ENCODE results near the gene RNF180. TPM values are rescaled to one million over a fixed set of nuclear protein-coding genes. Genes with fewer than 3 reads are reported as not detected.

The RNF180 gene
- total RNA-seq, 4 donors from 2014 or later, result 4.9 to 11.9 (median 10.7) TPM

GRCh38 chr5:64333886-64334285, 168.2 kb downstream of the RNF180 start:
- TF ChIP-seq, protein P1, sequence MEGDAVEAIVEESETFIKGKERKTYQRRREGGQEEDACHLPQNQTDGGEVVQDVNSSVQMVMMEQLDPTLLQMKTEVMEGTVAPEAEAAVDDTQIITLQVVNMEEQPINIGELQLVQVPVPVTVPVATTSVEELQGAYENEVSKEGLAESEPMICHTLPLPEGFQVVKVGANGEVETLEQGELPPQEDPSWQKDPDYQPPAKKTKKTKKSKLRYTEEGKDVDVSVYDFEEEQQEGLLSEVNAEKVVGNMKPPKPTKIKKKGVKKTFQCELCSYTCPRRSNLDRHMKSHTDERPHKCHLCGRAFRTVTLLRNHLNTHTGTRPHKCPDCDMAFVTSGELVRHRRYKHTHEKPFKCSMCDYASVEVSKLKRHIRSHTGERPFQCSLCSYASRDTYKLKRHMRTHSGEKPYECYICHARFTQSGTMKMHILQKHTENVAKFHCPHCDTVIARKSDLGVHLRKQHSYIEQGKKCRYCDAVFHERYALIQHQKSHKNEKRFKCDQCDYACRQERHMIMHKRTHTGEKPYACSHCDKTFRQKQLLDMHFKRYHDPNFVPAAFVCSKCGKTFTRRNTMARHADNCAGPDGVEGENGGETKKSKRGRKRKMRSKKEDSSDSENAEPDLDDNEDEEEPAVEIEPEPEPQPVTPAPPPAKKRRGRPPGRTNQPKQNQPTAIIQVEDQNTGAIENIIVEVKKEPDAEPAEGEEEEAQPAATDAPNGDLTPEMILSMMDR (IDR thresholded peaks at IDR 0.05; ENCODE audit: low read depth), result no peak

- TF ChIP-seq, protein P1 (IDR thresholded peaks at IDR 0.05; ENCODE audit: low read depth), result no peak
Measured at GRCh38 chr5:64339769-64340168, 174.1 kb downstream of the RNF180 start.

DNA sequence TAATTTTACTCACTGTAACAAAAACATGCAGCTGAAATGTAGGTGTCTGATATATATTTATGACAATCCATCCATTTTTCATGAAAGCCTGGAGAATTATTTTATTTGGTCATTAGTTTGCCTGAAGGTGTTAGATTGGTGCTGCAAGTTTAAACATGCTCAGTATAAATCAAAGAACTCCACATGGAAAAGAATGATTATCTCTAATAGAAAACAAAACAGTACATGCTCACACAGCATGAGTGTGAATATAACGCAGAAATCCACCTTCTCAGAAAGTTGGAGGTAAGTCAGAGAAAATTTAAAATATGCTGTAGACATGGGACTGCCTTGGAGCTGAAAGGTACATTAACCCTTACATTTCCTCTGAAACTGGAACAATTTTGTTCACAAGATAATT, 174.7 kb downstream of the RNF180 start:
- TF ChIP-seq, protein P1 (IDR thresholded peaks at IDR 0.05; ENCODE audit: low read depth), result no peak

- TF ChIP-seq, protein P1 (IDR thresholded peaks at IDR 0.05; ENCODE audit: low read depth), result no peak
Measured at GRCh38 chr5:64341340-64341739, 175.7 kb downstream of the RNF180 start.

- TF ChIP-seq, protein P1 (IDR thresholded peaks at IDR 0.05; ENCODE audit: low read depth), result no peak
Measured at GRCh38 chr5:64344501-64344900, 178.9 kb downstream of the RNF180 start.

GRCh38 chr5:64347309-64347708, 181.7 kb downstream of the RNF180 start:
- TF ChIP-seq, protein P1 (IDR thresholded peaks at IDR 0.05; ENCODE audit: low read depth), result no peak

DNA sequence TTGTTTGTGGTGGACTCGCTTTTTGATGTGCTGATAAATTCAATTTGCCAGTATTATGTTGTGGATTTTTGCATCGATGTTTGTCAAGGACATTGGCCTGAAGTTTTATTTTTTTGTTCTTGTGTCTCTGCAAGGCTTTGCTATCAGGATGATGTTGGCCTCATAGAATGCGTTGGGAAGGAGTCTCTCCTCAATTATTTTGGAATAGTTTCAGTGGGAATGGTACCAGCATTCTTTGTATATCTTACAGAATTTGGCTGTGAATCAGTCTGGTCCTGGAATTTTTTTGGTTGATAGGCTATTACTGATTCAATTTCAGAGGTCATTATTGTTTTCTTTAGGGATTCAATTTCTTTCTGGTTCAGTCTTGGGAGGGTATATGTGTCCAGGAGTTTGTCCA, 198.8 kb downstream of the RNF180 start:
- TF ChIP-seq, protein P1 (IDR thresholded peaks at IDR 0.05; ENCODE audit: low read depth), result no peak

Measured in subcutaneous adipose tissue (tissue), 4 donors.